OCI-LY7 (cell line): ENCODE results near the gene CPNE7. TPM values are rescaled to one million over a fixed set of nuclear protein-coding genes. Genes with fewer than 3 reads are reported as not detected.

Source experiments
- BruUV-seq: library from RNA; stranded (reverse); fragments of 400-500 nt; replicated peaks from 2 replicates; lab custom pipeline; 2021; lab: Mats Ljungman, UMichigan
- CTCF ChIA-PET: fragments of 300-600 bp; sonication (Branson Sonifier 250); formaldehyde crosslinking; loops from one replicate; lab custom pipeline; 2022; ENCODE audit warnings: antibody characterized with exemption; ENCODE audit not compliant: unreplicated experiment; lab: Charles Lee
- POLR2A ChIA-PET: fragments of 300-600 bp; sonication (Branson Sonifier 250); formaldehyde crosslinking; loops from one replicate; lab custom pipeline; 2022; ENCODE audit warnings: antibody characterized with exemption; lab: Charles Lee
- DNase-seq: peaks from one replicate; pipeline ENCODE4 v3.0.0-alpha.2; 2015; ENCODE audit warnings: low spot score
- H2AFZ ChIP-seq: fragments of 200-600 bp; sonication (generic), shearing (Covaris generic); 2 replicates; pipeline ENCODE4 v1.6.1; 2014; ENCODE audit warnings: mild to moderate bottlenecking, antibody characterized with exemption, low read length, moderate library complexity
- H3K27ac ChIP-seq: fragments of 200-600 bp; sonication (generic); 2 replicates; pipeline ENCODE4 v1.5.1; 2014; ENCODE audit warnings: mixed run types, low read depth, mild to moderate bottlenecking, moderate library complexity, low read length, inconsistent platforms; ENCODE audit not compliant: poor library complexity, severe bottlenecking
- H3K36me3 ChIP-seq: fragments of 200-600 bp; sonication (generic); 2 replicates; pipeline ENCODE4 v1.6.1; 2014; ENCODE audit warnings: mild to moderate bottlenecking, antibody characterized with exemption, low read length, moderate library complexity, mixed read lengths; ENCODE audit not compliant: insufficient read depth
- H3K4me1 ChIP-seq: fragments of 200-600 bp; sonication (generic); 2 replicates; pipeline ENCODE4 v1.5.1; 2014; ENCODE audit warnings: mild to moderate bottlenecking, low read length; ENCODE audit not compliant: insufficient read depth, poor library complexity, severe bottlenecking
- H3K4me2 ChIP-seq: fragments of 200-600 bp; sonication (generic); 2 replicates; pipeline ENCODE4 v1.6.1; 2014; ENCODE audit warnings: mild to moderate bottlenecking, low read length
- H3K4me3 ChIP-seq: fragments of 200-600 bp; sonication (generic); 2 replicates; pipeline ENCODE4 v1.5.1; 2014; ENCODE audit warnings: mild to moderate bottlenecking, low read depth, low read length; ENCODE audit not compliant: poor library complexity, severe bottlenecking
- H3K79me2 ChIP-seq: fragments of 200-600 bp; sonication (generic); 2 replicates; pipeline ENCODE4 v1.6.1; 2016; ENCODE audit warnings: low read depth, mild to moderate bottlenecking, low read length, moderate library complexity, mixed read lengths; ENCODE audit not compliant: insufficient read depth
- H3K9me2 ChIP-seq: fragments of 200-600 bp; sonication (generic); 2 replicates; pipeline ENCODE4 v1.6.1; 2016; ENCODE audit warnings: mild to moderate bottlenecking, low read length, mixed read lengths; ENCODE audit not compliant: insufficient read depth
- H3K9me3 ChIP-seq: fragments of 200-600 bp; sonication (generic); 2 replicates; pipeline ENCODE4 v1.6.1; 2014; ENCODE audit warnings: mild to moderate bottlenecking, mixed run types, low read length, mixed read lengths
- H4K20me1 ChIP-seq: fragments of 200-600 bp; sonication (generic); 2 replicates; pipeline ENCODE4 v1.6.1; 2014; ENCODE audit warnings: mild to moderate bottlenecking, antibody characterized with exemption, low read length, moderate library complexity, mixed read lengths; ENCODE audit not compliant: insufficient read depth
- CTCF ChIP-seq: fragments of 200-600 bp; sonication (generic); conservative IDR thresholded peaks from 2 replicates; pipeline ENCODE4 v1.5.1; 2014; ENCODE audit warnings: mild to moderate bottlenecking, antibody characterized with exemption, low read length, moderate library complexity, mixed read lengths
- EZH2phosphoT487 ChIP-seq: fragments of 200-600 bp; sonication (generic); IDR thresholded peaks from 2 replicates; pipeline ENCODE4 v1.6.1; 2018; ENCODE audit warnings: low read depth, borderline replicate concordance, mild to moderate bottlenecking, mixed run types, antibody characterized with exemption, low read length, moderate library complexity, mixed read lengths
- intact Hi-C: fragments of 100-400 bp; cut with micrococcal nuclease; formaldehyde crosslinking; loops from one replicate; pipeline ENCODE4 v1.10.0; 2022; ENCODE audit not compliant: unreplicated experiment
- total RNA-seq, 2 experiments: library from RNA; depleted of rRNA in 1 of 2; stranded (reverse); fragments of >200 nt in 1 of 2; shearing (Covaris generic) in 1 of 2; gene quantifications; 2 replicates each; pipeline ENCODE4 v1.2.3, GENCODE V29; 2014 to 2022

Gene CPNE7
- total RNA-seq, 2 experiments from 2014 or later: not detected

GRCh38 chr16:89534252-89534756 is 41.3 kb upstream of the CPNE7 start:
- DNase-seq: peak; percentile 56
- H2AFZ ChIP-seq: no peak overlapping the region
- H3K4me3 ChIP-seq: no peak overlapping the region
- no peaks in the 10 kb centered on the region for H3K79me2 ChIP-seq
- H3K4me1 ChIP-seq: peaks cover 12% of the 10 kb centered on the region
- no peaks in the 10 kb centered on the region for H4K20me1 ChIP-seq
- H3K36me3 ChIP-seq: peaks cover 78% of the 10 kb centered on the region
- intact Hi-C loops: no loop called here
- no peaks in the 10 kb centered on the region for H3K9me3 ChIP-seq
- H3K27ac ChIP-seq: peak overlapping the region; percentile 52
- no TSS peak for BruUV-seq
- ChIA-PET POLR2A (no interaction called here), CTCF (no interaction called here)
- H3K4me2 ChIP-seq: peak overlapping the region; percentile 13; the same call in 1 of the 2 replicates
- no peak for TF ChIP-seq EZH2phosphoT487
- TF ChIP-seq CTCF: no peak
- H3K9me2 ChIP-seq: no peaks in the 10 kb centered on the region

- TF ChIP-seq EZH2phosphoT487 (no peak), CTCF (no peak)
- Histone ChIP-seq H3K27ac (no peak overlapping the region), H2AFZ (no peak overlapping the region), H3K4me1 (peaks cover 12% of the 10 kb centered on the region), H3K9me3 (no peaks in the 10 kb centered on the region), H4K20me1 (no peaks in the 10 kb centered on the region), H3K4me2 (no peak overlapping the region), H3K4me3 (no peak overlapping the region), H3K36me3 (peaks cover 68% of the 10 kb centered on the region), H3K9me2 (no peaks in the 10 kb centered on the region), H3K79me2 (no peaks in the 10 kb centered on the region)
- POLR2A ChIA-PET: no interaction called here
- intact Hi-C loops: no loop called here
- DNase-seq: no peak
- BruUV-seq: no TSS peak
- CTCF ChIA-PET: no interaction called here
Measured at GRCh38 chr16:89536371-89536770, 39.2 kb upstream of the CPNE7 start.

GRCh38 chr16:89536886-89537548 is 38.5 kb upstream of the CPNE7 start:
- TF ChIP-seq CTCF: no peak
- no peak for TF ChIP-seq EZH2phosphoT487
- Histone ChIP-seq H3K4me3 (no peak overlapping the region), H3K9me2 (no peaks in the 10 kb centered on the region), H3K36me3 (peaks cover 66% of the 10 kb centered on the region), H3K79me2 (no peaks in the 10 kb centered on the region), H2AFZ (no peak overlapping the region), H3K9me3 (no peaks in the 10 kb centered on the region), H3K27ac (no peak overlapping the region), H3K4me1 (peaks cover 12% of the 10 kb centered on the region), H3K4me2 (no peak overlapping the region), H4K20me1 (no peaks in the 10 kb centered on the region)
- POLR2A ChIA-PET: no interaction called here
- intact Hi-C loops: no loop called here
- DNase-seq: no peak
- BruUV-seq: no TSS peak
- CTCF ChIA-PET: no interaction called here
